ENCODE measurements around the gene SMC6. TPM values are rescaled to one million over a fixed set of nuclear protein-coding genes. Genes with fewer than 3 reads are reported as not detected.

The SMC6 gene
- polyA plus RNA-seq, 1 donor (not counting 4 experiments of a cell fraction or from before 2014, with no cell fraction given), result 24.4 TPM

DNA sequence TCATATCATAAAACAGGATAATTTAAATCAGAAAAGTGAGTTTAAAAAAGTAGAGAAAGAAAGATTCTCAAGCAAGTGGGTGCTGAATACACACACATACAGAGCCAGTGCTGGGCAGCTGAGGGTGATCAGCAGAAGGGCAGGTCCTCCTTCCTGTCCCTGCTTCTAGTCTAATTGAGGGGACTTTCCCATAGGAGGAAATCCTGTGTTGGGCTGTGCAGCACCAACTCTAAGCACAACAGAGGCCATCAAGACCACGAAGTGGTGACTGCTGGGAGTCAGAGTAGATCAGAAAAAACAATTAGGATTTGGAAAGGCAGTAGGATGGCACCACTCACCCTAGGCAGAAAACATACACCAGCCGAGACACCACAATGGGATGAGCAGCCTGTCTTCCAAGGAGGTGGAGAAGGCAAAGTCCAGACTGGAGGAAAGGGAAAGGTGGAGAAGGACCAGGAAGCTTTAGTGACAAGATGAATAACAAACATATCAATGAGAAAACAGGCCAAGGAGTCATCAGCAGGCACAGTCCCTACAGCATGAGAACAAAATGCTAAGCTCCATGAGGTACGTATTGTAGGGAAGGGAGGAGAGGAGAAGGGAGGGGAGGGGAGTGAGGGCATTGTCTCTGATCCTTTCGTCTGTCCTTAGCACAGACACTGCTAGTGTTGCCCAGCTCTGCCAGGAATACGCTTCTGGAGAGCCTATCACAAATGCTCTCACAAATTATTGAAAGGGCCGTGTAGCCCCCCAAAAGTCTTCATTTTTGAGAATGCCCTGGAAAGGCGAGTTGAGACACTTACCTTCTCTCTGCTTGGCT lies 45.9 kb upstream of the SMC6 start:
- no peak overlapping the region for H3K4me3 ChIP-seq (ENCODE audit: control insufficient read depth in 2 of 3, extremely low read depth in 1 of 3, insufficient read depth in 2 of 3, low read depth in 1 of 3, low read length in 3 of 3)
- no peak overlapping the region for H3K4me2 ChIP-seq (ENCODE audit: control insufficient read depth, extremely low read depth, insufficient read depth, low read depth, low read length)
- H3K27me3 ChIP-seq (ENCODE audit: control insufficient read depth, extremely low read depth, insufficient read depth, low read length), result no peaks in the 10 kb centered on the region
- no peak overlapping the region for H3K9ac ChIP-seq (ENCODE audit: control insufficient read depth, extremely low read depth, insufficient read depth, low read length)
- H3K9me3 ChIP-seq (ENCODE audit: control insufficient read depth, low read depth, low read length), result no peaks in the 10 kb centered on the region
- H3K9me1 ChIP-seq (ENCODE audit: control insufficient read depth, extremely low read depth, insufficient read depth, low read length), result no peaks in the 10 kb centered on the region
- dilution Hi-C loops (cut with MboI; ENCODE audit: extremely low pct_ligation_motif_present, low sequenced_read_pairs), result no loop called here
- H2AFZ ChIP-seq (ENCODE audit: control insufficient read depth, low read length), result no peak overlapping the region
- H3K36me3 ChIP-seq (ENCODE audit: control insufficient read depth in 2 of 2, extremely low read depth in 1 of 2, insufficient read depth in 2 of 2, low read length in 2 of 2), result no peaks in the 10 kb centered on the region
- no peak for TF ChIP-seq CTCF (optimal IDR thresholded peaks at IDR 0.05 in 1 of 3, IDR thresholded peaks at IDR 0.05 in 1 of 3, conservative IDR thresholded peaks at IDR 0.05 in 1 of 3; ENCODE audit: extremely low read depth in 1 of 3, insufficient read depth in 2 of 3, low read length in 3 of 3)
- TF ChIP-seq EZH2 (IDR thresholded peaks at IDR 0.05; ENCODE audit: low read length), result no peak
- FAIRE-seq, result no peak
- no peaks in the 10 kb centered on the region for H3K4me1 ChIP-seq (ENCODE audit: control insufficient read depth, extremely low read depth, insufficient read depth, low read length)
- H3K79me2 ChIP-seq (ENCODE audit: control insufficient read depth, insufficient read depth, low read length), result no peaks in the 10 kb centered on the region
- no peaks in the 10 kb centered on the region for H4K20me1 ChIP-seq (ENCODE audit: control insufficient read depth, extremely low read depth, insufficient read depth, low read length)
- no peak overlapping the region for H3K27ac ChIP-seq (ENCODE audit: control insufficient read depth, insufficient read depth, low read length)
- DNase-seq (ENCODE audit: low read depth, low spot score), result no peak

DNA sequence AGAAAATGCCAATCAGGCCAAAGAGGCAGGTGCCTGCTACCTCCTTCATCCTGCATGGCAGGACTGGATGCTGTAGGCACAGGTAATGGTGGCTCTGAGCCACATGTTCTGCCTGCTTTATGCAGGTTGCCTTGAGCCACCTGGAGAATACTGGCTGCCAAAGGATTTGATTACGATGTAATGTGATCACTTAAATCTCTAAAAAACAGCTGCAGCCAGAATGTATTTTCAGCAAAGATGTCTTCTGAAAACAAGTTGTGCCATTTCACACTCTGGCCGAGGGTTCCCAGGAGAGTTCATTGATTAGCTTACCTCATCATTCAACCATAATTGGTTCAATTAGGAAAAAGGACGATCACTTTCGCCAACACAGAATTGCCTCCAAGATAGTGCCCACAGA lies 44.7 kb upstream of the SMC6 start:
- Histone ChIP-seq H3K27me3 (ENCODE audit: control insufficient read depth, extremely low read depth, insufficient read depth, low read length) (no peaks in the 10 kb centered on the region), H3K9me3 (ENCODE audit: control insufficient read depth, low read depth, low read length) (no peaks in the 10 kb centered on the region), H2AFZ (ENCODE audit: control insufficient read depth, low read length) (no peak overlapping the region), H3K27ac (ENCODE audit: control insufficient read depth, insufficient read depth, low read length) (no peak overlapping the region), H3K36me3 (ENCODE audit: control insufficient read depth in 2 of 2, extremely low read depth in 1 of 2, insufficient read depth in 2 of 2, low read length in 2 of 2) (no peaks in the 10 kb centered on the region), H3K4me2 (ENCODE audit: control insufficient read depth, extremely low read depth, insufficient read depth, low read depth, low read length) (no peak overlapping the region), H3K9ac (ENCODE audit: control insufficient read depth, extremely low read depth, insufficient read depth, low read length) (no peak overlapping the region), H3K9me1 (ENCODE audit: control insufficient read depth, extremely low read depth, insufficient read depth, low read length) (no peaks in the 10 kb centered on the region), H3K79me2 (ENCODE audit: control insufficient read depth, insufficient read depth, low read length) (no peaks in the 10 kb centered on the region), H4K20me1 (ENCODE audit: control insufficient read depth, extremely low read depth, insufficient read depth, low read length) (no peaks in the 10 kb centered on the region), H3K4me1 (ENCODE audit: control insufficient read depth, extremely low read depth, insufficient read depth, low read length) (no peaks in the 10 kb centered on the region), H3K4me3 (ENCODE audit: control insufficient read depth in 2 of 3, extremely low read depth in 1 of 3, insufficient read depth in 2 of 3, low read depth in 1 of 3, low read length in 3 of 3) (no peak overlapping the region)
- FAIRE-seq (no peak), DNase-seq (ENCODE audit: low read depth, low spot score) (no peak)
- TF ChIP-seq EZH2 (IDR thresholded peaks at IDR 0.05; ENCODE audit: low read length) (no peak), CTCF (optimal IDR thresholded peaks at IDR 0.05 in 1 of 3, IDR thresholded peaks at IDR 0.05 in 1 of 3, conservative IDR thresholded peaks at IDR 0.05 in 1 of 3; ENCODE audit: extremely low read depth in 1 of 3, insufficient read depth in 2 of 3, low read length in 3 of 3) (no peak)
- dilution Hi-C loops (cut with MboI; ENCODE audit: extremely low pct_ligation_motif_present, low sequenced_read_pairs), result no loop called here
